Stomach (tissue), 9 donors: ENCODE results near the gene GARS1. TPM values are rescaled to one million over a fixed set of nuclear protein-coding genes. Genes with fewer than 3 reads are reported as not detected.

ENCODE experiments used
- DNase-seq, 2 donors: peaks; one replicate each; pipeline versions ENCODE4 v3.0.0 to v3.0.0-alpha.2; 2013 to 2019
- H3K27ac ChIP-seq, 5 donors: fragments of 200-600 bp in 4 of 5; sonication (generic) in 4 of 5; one replicate each; pipeline ENCODE4 v1.5.1; 2013 to 2019; ENCODE audit warnings: mild to moderate bottlenecking in 1 of 5, moderate library complexity in 1 of 5
- H3K27me3 ChIP-seq, 3 donors: fragments of 200-600 bp; sonication (generic); one replicate each; pipeline ENCODE4 v1.5.1; 2017 to 2019; ENCODE audit warnings: mixed run types in 1 of 3
- H3K36me3 ChIP-seq, 4 donors: fragments of 200-600 bp; sonication (generic); 1 replicate in 3 of 4; 2 replicates in 1 of 4; pipeline ENCODE4 v1.5.1; 2016 to 2019
- H3K4me1 ChIP-seq, 4 donors: fragments of 200-600 bp; sonication (generic); one replicate each; pipeline ENCODE4 v1.5.1; 2016 to 2019
- H3K4me3 ChIP-seq, 4 donors: fragments of 200-600 bp; sonication (generic) in 3 of 4; one replicate each; pipeline ENCODE4 v1.5.1; 2016 to 2019; ENCODE audit warnings: mild to moderate bottlenecking in 1 of 4
- H3K9me3 ChIP-seq, 4 donors: fragments of 200-600 bp; sonication (generic); one replicate each; pipeline ENCODE4 v1.5.1; 2016 to 2019
- CTCF ChIP-seq, 7 experiments: fragments of 450-650 bp in 4 of 7; fragments of 200-600 bp in 3 of 7; sonication (generic) in 3 of 7; IDR thresholded peaks; one replicate each; pipeline ENCODE4 v1.5.1; 2016 to 2019; ENCODE audit warnings: antibody characterized with exemption in 7 of 7, control low read depth in 2 of 7, mild to moderate bottlenecking in 1 of 7
- EP300 ChIP-seq: sonication (generic); formaldehyde crosslinking; IDR thresholded peaks from one replicate; pipeline ENCODE4 v1.6.1; 2017; ENCODE audit warnings: antibody characterized with exemption
- POLR2A ChIP-seq, 4 donors: fragments of 450-650 bp; IDR thresholded peaks; one replicate each; pipeline ENCODE4 v1.6.1; 2016; ENCODE audit warnings: antibody characterized with exemption in 4 of 4, control low read depth in 2 of 4, mild to moderate bottlenecking in 1 of 4, moderate library complexity in 1 of 4
- POLR2AphosphoS5 ChIP-seq, 3 donors: sonication (generic); formaldehyde crosslinking; IDR thresholded peaks; one replicate each; pipeline ENCODE4 v1.6.1; 2016; ENCODE audit warnings: antibody characterized with exemption in 3 of 3
- WGBS, 5 donors: extraction: QIAGEN DNeasy Blood & Tissue Kit in 3 of 5; methylation state at CpG; one replicate each; pipeline versions ENCODE4 v1.1.5 to v1.1.7; 2013 to 2018; 5-methylcytosine and 5-hydroxymethylcytosine counted together
- intact Hi-C: fragments of 100-400 bp; cut with DNase I; formaldehyde crosslinking; loops from one replicate; pipeline ENCODE4 v1.15.1; 2023; ENCODE audit warnings: low total_unique reads
- polyA plus RNA-seq, 3 donors: library from polyadenylated mRNA; stranded (reverse); fragments of 200-250 nt; gene quantifications; one replicate each; pipeline ENCODE4 v1.2.3, GENCODE V29; 2013
- total RNA-seq, 5 donors: library from RNA; depleted of rRNA; stranded (reverse); fragments of >200 nt; gene quantifications; one replicate each; pipeline versions ENCODE4 v1.1.0 to v1.2.3, GENCODE V29; 2014 to 2016
- donor health status: healthy with polysubstance abuse.
- donor health status: Bipolar disorder and iron deficiency.
- donor health status: healthy.

GARS1 gene
- total and polyA plus RNA-seq, 8 donors, result 37.5 to 124 (median 74.8) TPM

DNA sequence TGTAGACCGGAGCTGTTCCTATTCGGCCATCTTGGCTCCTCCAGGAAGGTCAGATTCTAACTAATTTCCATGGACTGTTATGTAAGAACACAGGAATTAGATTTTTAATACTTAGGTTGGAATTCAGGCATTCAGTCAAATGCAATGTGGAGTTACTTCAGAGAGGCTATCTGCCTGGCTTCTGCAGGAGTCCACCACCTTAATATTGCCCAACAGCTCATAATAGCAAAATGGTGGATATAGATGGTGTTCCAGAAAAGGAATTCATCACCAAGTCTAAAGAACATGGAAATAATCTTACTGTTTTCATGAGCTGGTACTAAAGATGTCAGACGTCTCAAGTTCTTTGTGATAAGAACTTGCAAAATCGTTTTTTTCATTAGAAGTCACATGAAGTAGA lies 48.1 kb downstream of the GARS1 start:
- H3K27ac ChIP-seq, result no peak overlapping the region
- H3K4me1 ChIP-seq, result no peaks in the 10 kb centered on the region
- WGBS, 5 donors, result 75 to 84% (median 82%) methylated on average over 4 of the region's 4 CpGs
- no peaks in the 10 kb centered on the region for H3K27me3 ChIP-seq
- H3K4me3 ChIP-seq, result no peak overlapping the region
- no peak for TF ChIP-seq POLR2AphosphoS5 (IDR thresholded peaks at IDR 0.05)
- no peak for TF ChIP-seq CTCF (IDR thresholded peaks at IDR 0.05)
- TF ChIP-seq POLR2A (IDR thresholded peaks at IDR 0.05), result no peak
- no peak for TF ChIP-seq EP300
- H3K9me3 ChIP-seq, result no peaks in the 10 kb centered on the region
- no peak for DNase-seq
- H3K36me3 ChIP-seq, result peaks cover 0 to 18% (median 13%) of the 10 kb centered on the region in 4 donors
- intact Hi-C loops, result no loop called here

GRCh38 chr7:30644286-30644955 lies 49.7 kb downstream of the GARS1 start:
- H3K4me1 ChIP-seq, result no peaks in the 10 kb centered on the region
- WGBS, 5 donors, result 86 to 94% (median 92%) methylated on average over 4 of the region's 4 CpGs

DNA sequence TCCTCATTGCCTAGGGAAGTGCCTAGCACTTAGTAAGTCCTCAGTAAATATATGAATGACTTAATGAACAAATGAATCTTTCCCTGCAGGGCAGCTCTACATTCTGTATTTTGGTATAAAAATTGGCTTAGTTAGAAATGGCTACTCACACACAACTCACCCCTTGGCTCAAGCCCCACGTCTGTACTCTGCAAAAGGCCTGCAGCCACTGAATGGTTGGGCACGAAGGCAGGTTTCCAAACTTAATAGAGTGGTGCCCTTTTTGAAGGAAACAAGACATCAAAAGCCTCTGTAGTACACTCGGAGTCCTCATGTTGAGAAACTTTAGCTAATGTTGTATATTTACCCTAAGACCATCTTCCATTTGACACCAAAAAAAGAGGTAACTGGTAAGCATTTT lies 51.0 kb downstream of the GARS1 start:
- Histone ChIP-seq H3K4me1 (no peaks in the 10 kb centered on the region), H3K27ac (no peak overlapping the region), H3K9me3 (no peaks in the 10 kb centered on the region), H3K4me3 (no peak overlapping the region), H3K27me3 (no peaks in the 10 kb centered on the region), H3K36me3 (peaks cover 0 to 18% (median 13%) of the 10 kb centered on the region in 4 donors)
- intact Hi-C loops, result no loop called here
- TF ChIP-seq EP300, result no peak
- no peak for TF ChIP-seq POLR2AphosphoS5 (IDR thresholded peaks at IDR 0.05)
- no peak for TF ChIP-seq POLR2A (IDR thresholded peaks at IDR 0.05)
- TF ChIP-seq CTCF (IDR thresholded peaks at IDR 0.05), result no peak
- no peak for DNase-seq
- 90 to 92% (median 92%) methylated on average over 3 of the region's 3 CpGs for WGBS, 5 donors

More at GRCh38 chr7:30644286-30644955, 49.7 kb downstream of the GARS1 start:
- no peak overlapping the region for H3K27ac ChIP-seq
- intact Hi-C loops, result no loop called here
- no peaks in the 10 kb centered on the region for H3K9me3 ChIP-seq
- H3K4me3 ChIP-seq, result no peak overlapping the region
- TF ChIP-seq POLR2AphosphoS5 (IDR thresholded peaks at IDR 0.05), result no peak
- peaks cover 0 to 18% (median 13%) of the 10 kb centered on the region in 4 donors for H3K36me3 ChIP-seq
- no peaks in the 10 kb centered on the region for H3K27me3 ChIP-seq
- no peak for DNase-seq

DNA sequence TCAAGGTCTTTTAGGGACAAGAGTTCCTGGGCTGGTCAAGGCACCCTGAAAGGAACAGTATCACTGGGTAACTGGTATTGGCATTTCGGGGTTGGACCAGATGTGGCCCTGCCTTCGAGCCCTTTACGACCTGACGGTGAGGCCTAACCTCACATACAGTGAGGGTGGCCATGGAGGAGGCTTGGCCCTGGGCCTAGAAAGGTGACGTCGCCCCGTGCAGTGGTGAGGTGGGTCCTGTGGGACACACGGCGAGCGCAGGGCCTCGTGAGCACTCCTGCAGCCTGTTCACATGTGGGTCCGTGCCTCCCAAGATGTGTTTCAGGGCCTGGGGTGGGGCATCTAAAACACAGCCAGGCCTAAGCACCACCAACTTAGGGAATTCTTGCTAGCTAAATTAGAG lies 51.5 kb downstream of the GARS1 start:
- no peak overlapping the region for H3K4me3 ChIP-seq
- DNase-seq, result no peak
- no peaks in the 10 kb centered on the region for H3K27me3 ChIP-seq
- H3K36me3 ChIP-seq, result peaks cover 0 to 18% (median 13%) of the 10 kb centered on the region in 4 donors
- intact Hi-C loops, result no loop called here
- no peaks in the 10 kb centered on the region for H3K9me3 ChIP-seq
- WGBS, 5 donors, result 87 to 96% (median 95%) methylated on average over 8 to 12 of the region's 12 CpGs
- no peaks in the 10 kb centered on the region for H3K4me1 ChIP-seq
- no peak for TF ChIP-seq POLR2AphosphoS5 (IDR thresholded peaks at IDR 0.05)
- no peak for TF ChIP-seq EP300
- no peak for TF ChIP-seq POLR2A (IDR thresholded peaks at IDR 0.05)
- no peak for TF ChIP-seq CTCF (IDR thresholded peaks at IDR 0.05)
- no peak overlapping the region for H3K27ac ChIP-seq
